C1 segment of cervical spinal cord (tissue), 14 donors: ENCODE measurements around the gene COL4A2.

Experiments
- DNase-seq, 14 donors: peaks; one replicate each; lab custom pipeline; 2025; lab: John Stamatoyannopoulos, UW

The COL4A2 gene

GRCh38 chr13:110322126-110322827 is 15.2 kb downstream of the COL4A2 start:
- no peak for DNase-seq

GRCh38 chr13:110322828-110323171 is 15.7 kb downstream of the COL4A2 start:
- DNase-seq, result no peak

- no peak for DNase-seq
These were observed 16.2 kb downstream of the COL4A2 start for GRCh38 chr13:110323172-110323891.

GRCh38 chr13:110324026-110324749 is 17.1 kb downstream of the COL4A2 start:
- no peak for DNase-seq

- DNase-seq, result no peak
These were observed 19.3 kb downstream of the COL4A2 start for GRCh38 chr13:110326263-110326904.

- DNase-seq, result no peak
These were observed 20.1 kb downstream of the COL4A2 start for GRCh38 chr13:110327051-110327721.

GRCh38 chr13:110328573-110328972 is 21.5 kb downstream of the COL4A2 start:
- no peak for DNase-seq

GRCh38 chr13:110329258-110329657 is 22.2 kb downstream of the COL4A2 start:
- no peak for DNase-seq

- no peak for DNase-seq
These were observed 22.8 kb downstream of the COL4A2 start for GRCh38 chr13:110329798-110330461.

GRCh38 chr13:110330491-110331011 is 23.5 kb downstream of the COL4A2 start:
- DNase-seq, result no peak

GRCh38 chr13:110331362-110331761 is 24.3 kb downstream of the COL4A2 start:
- DNase-seq, result no peak

- no peak for DNase-seq
These were observed 25.7 kb downstream of the COL4A2 start for GRCh38 chr13:110332750-110333149.

- no peak for DNase-seq
These were observed 26.8 kb downstream of the COL4A2 start for GRCh38 chr13:110333837-110334236.

GRCh38 chr13:110334256-110334655 is 27.2 kb downstream of the COL4A2 start:
- DNase-seq, result no peak

GRCh38 chr13:110334841-110335490 is 27.9 kb downstream of the COL4A2 start:
- no peak for DNase-seq

GRCh38 chr13:110336108-110336507 is 29.0 kb downstream of the COL4A2 start:
- no peak for DNase-seq

GRCh38 chr13:110336681-110337080 is 29.6 kb downstream of the COL4A2 start:
- DNase-seq, result no peak

- peak in 1 of 14 donors; percentile 24 for DNase-seq
These were observed 30.2 kb downstream of the COL4A2 start for GRCh38 chr13:110337247-110337646.

GRCh38 chr13:110338441-110339101 is 31.5 kb downstream of the COL4A2 start:
- DNase-seq, result peak in 3 of 14 donors; percentile 13 to 22 (median 14)

- DNase-seq, result no peak
These were observed 32.2 kb downstream of the COL4A2 start for GRCh38 chr13:110339263-110339662.
